GM12878 (cell line): ENCODE data around the gene ANK3. TPM values are rescaled to one million over a fixed set of nuclear protein-coding genes. Genes with fewer than 3 reads are reported as not detected.

Experiments used
- ATAC-seq: fragments of 200-7000 bp; cut with Tn5 transposase; 3 replicates; pipeline ENCODE4 v1.9.1; 2020; ENCODE audit warnings: mild to moderate bottlenecking, moderate library complexity
- BruUV-seq: library from RNA; stranded (reverse); fragments of 400-500 nt; replicated peaks from 2 replicates; lab custom pipeline; 2021; lab: Mats Ljungman, UMichigan
- CTCF ChIA-PET: fragments of 300-600 bp; sonication (Branson Sonifier 250); formaldehyde crosslinking; extraction: SDS; loops from one replicate; lab custom pipeline; 2021; ENCODE audit warnings: inconsistent platforms; lab: Yijun Ruan, JAX
- POLR2A ChIA-PET: fragments of 350-600 bp; formaldehyde crosslinking; extraction: SDS; loops from one replicate; lab custom pipeline; 2021; ENCODE audit warnings: inconsistent platforms; lab: Charles Lee
- RAD21 ChIA-PET: fragments of 300-600 bp; sonication (Branson Sonifier 250); formaldehyde crosslinking; loops from one replicate; lab custom pipeline; 2023; ENCODE audit warnings: antibody characterized with exemption; ENCODE audit not compliant: unreplicated experiment; lab: Charles Lee
- SMC1A ChIA-PET: fragments of 300-600 bp; sonication (Branson Sonifier 250); formaldehyde crosslinking; loops from one replicate; lab custom pipeline; 2023; ENCODE audit not compliant: unreplicated experiment, uncharacterized antibody; lab: Charles Lee
- DNase-seq: peaks from one replicate; pipeline ENCODE4 v3.0.0-alpha.2; 2011; ENCODE audit warnings: low read depth, low spot score
- FAIRE-seq: peaks from 3 replicates; lab custom pipeline; 2011; peaks lifted over from hg19 to GRCh38; lab: Jason Lieb, UNC
- H2AFZ ChIP-seq: 2 replicates; pipeline ENCODE4 v1.6.0; 2011; ENCODE audit warnings: low read depth, low read length, control low read depth; ENCODE audit not compliant: control insufficient read depth
- H3K27ac ChIP-seq: 2 replicates; pipeline ENCODE4 v1.5.1; 2011; ENCODE audit warnings: control low read depth; ENCODE audit not compliant: control insufficient read depth, insufficient read depth
- H3K27me3 ChIP-seq, 2 experiments: replicated peaks in 1 of 2; 2 replicates each; pipeline versions ENCODE4 v1.6.0 to v1.6.1; 2011; ENCODE audit warnings: low read length in 1 of 2; ENCODE audit not compliant: control insufficient read depth in 2 of 2, insufficient read depth in 2 of 2
- H3K36me3 ChIP-seq, 2 experiments: 2 replicates each; pipeline ENCODE4 v1.5.1; 2011; ENCODE audit warnings: low read length in 1 of 2; ENCODE audit not compliant: control insufficient read depth in 2 of 2, insufficient read depth in 2 of 2
- H3K4me1 ChIP-seq: 2 replicates; pipeline ENCODE4 v1.6.1; 2011; ENCODE audit warnings: mild to moderate bottlenecking, low read length, moderate library complexity, mixed read lengths; ENCODE audit not compliant: control insufficient read depth, insufficient read depth
- H3K4me2 ChIP-seq: 2 replicates; pipeline ENCODE4 v1.6.0; 2011; ENCODE audit warnings: control low read depth; ENCODE audit not compliant: control insufficient read depth, insufficient read depth
- H3K4me3 ChIP-seq: fragments of 200-600 bp; sonication (generic); 2 replicates; pipeline ENCODE4 v1.5.1; 2016
- H3K79me2 ChIP-seq: 2 replicates; pipeline ENCODE4 v1.6.0; 2011; ENCODE audit warnings: low read length; ENCODE audit not compliant: control insufficient read depth, insufficient read depth
- H3K9ac ChIP-seq: 2 replicates; pipeline ENCODE4 v1.8.0; 2011; ENCODE audit warnings: low read length, control low read depth, mixed read lengths; ENCODE audit not compliant: control insufficient read depth, insufficient read depth
- H3K9me3 ChIP-seq: replicated peaks from 3 replicates; pipeline ENCODE4 v1.5.1; 2011; ENCODE audit warnings: mild to moderate bottlenecking, low read length; ENCODE audit not compliant: control insufficient read depth, insufficient read depth
- H4K20me1 ChIP-seq: 2 replicates; pipeline ENCODE4 v1.6.0; 2011; ENCODE audit not compliant: control insufficient read depth, insufficient read depth
- EGR1 ChIP-seq, 2 experiments: IDR thresholded peaks; 1 replicate in 1 of 2; 2 replicates in 1 of 2; pipeline ENCODE4 v1.6.1; 2011 to 2012; ENCODE audit warnings: low read depth in 2 of 2, low read length in 2 of 2, borderline replicate concordance in 1 of 2, mild to moderate bottlenecking in 1 of 2, moderate library complexity in 1 of 2
- EZH2 ChIP-seq: IDR thresholded peaks from 2 replicates; pipeline ENCODE4 v1.6.1; 2012; ENCODE audit warnings: low read depth, mild to moderate bottlenecking, control low read depth, inconsistent platforms, low read length, borderline replicate concordance; ENCODE audit not compliant: control insufficient read depth
- HDGF ChIP-seq: fragments of 450-650 bp; IDR thresholded peaks from 2 replicates; pipeline ENCODE4 v1.6.1; 2016; ENCODE audit warnings: antibody characterized with exemption
- KDM1A ChIP-seq: fragments of 200-600 bp; sonication (generic); IDR thresholded peaks from 2 replicates; pipeline ENCODE4 v1.6.1; 2016; ENCODE audit warnings: borderline replicate concordance
- MEF2A ChIP-seq: IDR thresholded peaks from 2 replicates; pipeline ENCODE4 v1.6.1; 2011; ENCODE audit warnings: low read depth, mild to moderate bottlenecking, low read length, moderate library complexity; ENCODE audit not compliant: insufficient read depth
- PAX5 ChIP-seq: IDR thresholded peaks from 2 replicates; pipeline ENCODE4 v1.6.1; 2011; ENCODE audit warnings: low read depth, low read length, borderline replicate concordance
- RAD51 ChIP-seq: fragments of 450-650 bp; IDR thresholded peaks from 2 replicates; pipeline ENCODE4 v1.6.1; 2016; ENCODE audit warnings: moderate library complexity, mild to moderate bottlenecking, inconsistent platforms
- RCOR1 ChIP-seq: conservative IDR thresholded peaks from 2 replicates; pipeline ENCODE4 v1.6.1; 2012; ENCODE audit warnings: low read depth, low read length, improper control_type of control experiment
- SRF ChIP-seq, 2 experiments: IDR thresholded peaks; 2 replicates each; pipeline ENCODE4 v1.6.1; 2011; ENCODE audit warnings: low read depth in 2 of 2, low read length in 2 of 2, mild to moderate bottlenecking in 1 of 2, moderate library complexity in 1 of 2
- STAT3 ChIP-seq: IDR thresholded peaks from 2 replicates; pipeline ENCODE4 v1.6.1; 2011; ENCODE audit warnings: low read depth, low read length, improper control_type of control experiment
- WGBS: methylation state at CpG from one replicate; pipeline ENCODE4 v1.1.6; 2016; ENCODE audit warnings: low lambda C conversion rate; ENCODE audit not compliant: insufficient replicate concordance, insufficient coverage; ENCODE audit errors: missing lambda C conversion rate; 5-methylcytosine and 5-hydroxymethylcytosine counted together
- in situ Hi-C: fragments of 300-500 bp; cut with MboI; formaldehyde crosslinking; loops from 9 replicates; pipeline ENCODE4 v1.14.3; 2018; ENCODE audit warnings: mixed read lengths
- intact Hi-C: fragments of 100-400 bp; cut with micrococcal nuclease; formaldehyde crosslinking; loops from one replicate; pipeline ENCODE4 v1.14.2; 2022; ENCODE audit not compliant: unreplicated experiment
- polyA plus RNA-seq, 11 experiments: library from polyadenylated mRNA; depleted of rRNA in 4 of 11; unstranded in 6 of 11; stranded (reverse) in 5 of 11; fragments of >200 nt; fragmentation: Nextera tagmentation in 4 of 11; fragmentation: Illumina TruSeq in 1 of 11; extraction: Ambion mirVana in 4 of 11; extraction: Trizol in 1 of 11; gene quantifications; 1 replicate in 1 of 11; 2 replicates in 10 of 11; pipeline versions ENCODE4 v1.2.1 to v1.2.3, GENCODE V29; 2011 to 2016; ENCODE audit warnings: inconsistent platforms in 2 of 11, missing spikeins in 2 of 11, low read depth in 1 of 11
- total RNA-seq, 4 experiments: library from RNA; depleted of rRNA in 3 of 4; stranded (reverse); fragments of >200 nt in 3 of 4; fragmentation: Illumina TruSeq in 1 of 4; extraction: Trizol in 1 of 4; gene quantifications; 2 replicates each; pipeline versions ENCODE4 v1.2.1 to v1.2.3, GENCODE V29; 2013 to 2021
- TF ChIP-seq, protein P1 (sequence below): fragments of 450-650 bp; IDR thresholded peaks from 2 replicates; pipeline ENCODE4 v1.6.1; 2018; ENCODE audit warnings: borderline replicate concordance, mild to moderate bottlenecking; ENCODE audit not compliant: partially characterized antibody
- TF ChIP-seq, protein P2 (sequence below): IDR thresholded peaks from 2 replicates; pipeline ENCODE4 v1.6.1; 2012; ENCODE audit warnings: low read depth, low read length, improper control_type of control experiment

The ANK3 gene
- total and polyA plus RNA-seq, 10 of the 15 experiments (the other 5 are each of a cell fraction or from before 2014, with no cell fraction given), result 0.06 to 0.82 (median 0.20) TPM; not detected in 2

DNA sequence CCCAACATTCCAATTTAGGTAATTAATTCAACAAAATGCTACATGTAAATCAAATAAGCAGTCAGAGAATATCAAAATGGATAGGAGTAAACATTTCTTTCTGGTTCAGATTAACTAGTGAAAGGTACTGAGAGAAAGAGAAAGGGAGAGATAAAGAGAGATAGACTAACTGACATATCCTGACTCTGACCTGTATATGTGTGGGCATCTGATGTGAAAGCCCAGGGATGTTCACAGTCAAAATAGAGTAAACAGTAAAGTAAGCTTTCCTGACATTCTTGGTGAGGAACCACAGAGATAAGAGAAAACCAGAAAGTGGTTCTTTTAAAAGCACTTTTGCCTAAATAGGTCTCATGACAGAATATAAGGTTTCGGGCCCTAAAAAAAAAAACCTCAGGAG, 37.5 kb upstream of the ANK3 start:
- no peaks in the 10 kb centered on the region for H3K27me3 ChIP-seq
- no peak overlapping the region for H3K4me3 ChIP-seq
- H3K9me3 ChIP-seq, result no peaks in the 10 kb centered on the region
- H3K27ac ChIP-seq, result no peak overlapping the region
- BruUV-seq, result no TSS peak
- H3K79me2 ChIP-seq, result no peaks in the 10 kb centered on the region
- in situ Hi-C loops (no loop called here), intact Hi-C loops (no loop called here)
- FAIRE-seq (no peak), DNase-seq (no peak)
- ChIA-PET RAD21 (interaction anchor here (1.4 kb wide), 1 partner anchor 188 kb away, joined by 3 read pairs; no protein-coding TSS in a partner anchor), CTCF (interaction anchor here (1.0 to 4.0 kb wide), 6 partner anchors 11 to 189 kb away, joined by 3 to 22 read pairs (median 4); no protein-coding TSS in a partner anchor), POLR2A (no interaction called here), SMC1A (interaction anchor here (0.7 to 4.3 kb wide), 9 partner anchors 7 to 1070 kb away, joined by 3 to 16 read pairs (median 6); no protein-coding TSS in a partner anchor)
- H4K20me1 ChIP-seq, result no peaks in the 10 kb centered on the region
- no peaks in the 10 kb centered on the region for H3K4me1 ChIP-seq
- no peak overlapping the region for H3K9ac ChIP-seq
- H3K4me2 ChIP-seq, result no peak overlapping the region
- H3K36me3 ChIP-seq, result no peaks in the 10 kb centered on the region
- TF ChIP-seq STAT3 (no peak), RCOR1 (no peak), EGR1 (IDR thresholded peaks at IDR 0.05; ENCODE audit: borderline replicate concordance in 1 of 2, low read depth in 2 of 2, low read length in 2 of 2) (no peak), KDM1A (no peak), MEF2A (no peak)
- TF ChIP-seq, all 136 proteins: peak for 0
- 100% methylated on average over 1 of the region's 1 CpG for WGBS
- ATAC-seq, result no peak
- H2AFZ ChIP-seq, result no peak overlapping the region

DNA sequence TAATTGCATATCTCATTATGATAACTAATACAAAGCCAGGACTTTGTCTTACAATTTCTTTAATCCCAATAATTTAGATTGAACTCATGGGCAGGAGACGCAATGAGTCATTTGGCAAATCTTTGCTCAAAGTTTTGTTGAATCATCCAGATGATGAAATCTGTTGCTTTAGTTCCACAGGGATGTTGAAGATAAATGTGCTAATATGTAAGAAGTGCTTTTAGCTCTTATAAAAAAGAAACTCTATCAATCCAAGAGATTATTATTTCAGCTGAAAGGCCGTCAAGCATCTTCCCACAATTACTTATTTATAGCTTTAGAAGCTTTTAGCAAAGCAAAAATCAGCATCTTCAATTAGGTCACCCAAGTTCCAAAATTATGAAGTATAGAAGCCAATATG, 36.8 kb upstream of the ANK3 start:
- SMC1A ChIA-PET, result interaction anchor here (1.1 to 2.6 kb wide), 5 partner anchors 8 to 222 kb away, joined by 3 to 10 read pairs (median 6); no protein-coding TSS in a partner anchor
- H2AFZ ChIP-seq, result no peak overlapping the region
- H3K9ac ChIP-seq, result no peak overlapping the region
- no TSS peak for BruUV-seq
- no peaks in the 10 kb centered on the region for H3K36me3 ChIP-seq
- WGBS, result 57% methylated on average over 2 of the region's 2 CpGs
- no peak for DNase-seq
- no peak overlapping the region for H3K27ac ChIP-seq
- intact Hi-C loops (no loop called here), in situ Hi-C loops (no loop called here)
- POLR2A ChIA-PET, result interaction anchor here (0.6 kb wide), 1 partner anchor 191 kb away, joined by 10 read pairs; no protein-coding TSS in a partner anchor
- CTCF ChIA-PET, result interaction anchor here (0.9 to 4.0 kb wide), 5 partner anchors 12 to 189 kb away, joined by 3 to 22 read pairs (median 4); no protein-coding TSS in a partner anchor
- ATAC-seq, result no peak
- H3K9me3 ChIP-seq, result no peaks in the 10 kb centered on the region
- no peaks in the 10 kb centered on the region for H3K79me2 ChIP-seq
- RAD21 ChIA-PET, result interaction anchor here (1.4 kb wide), 1 partner anchor 188 kb away, joined by 3 read pairs; no protein-coding TSS in a partner anchor
- no peak overlapping the region for H3K4me3 ChIP-seq
- FAIRE-seq, result no peak
- no peaks in the 10 kb centered on the region for H3K27me3 ChIP-seq
- H4K20me1 ChIP-seq, result no peaks in the 10 kb centered on the region
- no peak overlapping the region for H3K4me2 ChIP-seq
- no peaks in the 10 kb centered on the region for H3K4me1 ChIP-seq
- TF ChIP-seq SRF (IDR thresholded peaks at IDR 0.05; ENCODE audit: low read depth in 2 of 2, low read length in 2 of 2) (no peak), EZH2 (no peak), HDGF (no peak), MEF2A (no peak), PAX5 (no peak), RAD51 (no peak)
- TF ChIP-seq, protein P1, sequence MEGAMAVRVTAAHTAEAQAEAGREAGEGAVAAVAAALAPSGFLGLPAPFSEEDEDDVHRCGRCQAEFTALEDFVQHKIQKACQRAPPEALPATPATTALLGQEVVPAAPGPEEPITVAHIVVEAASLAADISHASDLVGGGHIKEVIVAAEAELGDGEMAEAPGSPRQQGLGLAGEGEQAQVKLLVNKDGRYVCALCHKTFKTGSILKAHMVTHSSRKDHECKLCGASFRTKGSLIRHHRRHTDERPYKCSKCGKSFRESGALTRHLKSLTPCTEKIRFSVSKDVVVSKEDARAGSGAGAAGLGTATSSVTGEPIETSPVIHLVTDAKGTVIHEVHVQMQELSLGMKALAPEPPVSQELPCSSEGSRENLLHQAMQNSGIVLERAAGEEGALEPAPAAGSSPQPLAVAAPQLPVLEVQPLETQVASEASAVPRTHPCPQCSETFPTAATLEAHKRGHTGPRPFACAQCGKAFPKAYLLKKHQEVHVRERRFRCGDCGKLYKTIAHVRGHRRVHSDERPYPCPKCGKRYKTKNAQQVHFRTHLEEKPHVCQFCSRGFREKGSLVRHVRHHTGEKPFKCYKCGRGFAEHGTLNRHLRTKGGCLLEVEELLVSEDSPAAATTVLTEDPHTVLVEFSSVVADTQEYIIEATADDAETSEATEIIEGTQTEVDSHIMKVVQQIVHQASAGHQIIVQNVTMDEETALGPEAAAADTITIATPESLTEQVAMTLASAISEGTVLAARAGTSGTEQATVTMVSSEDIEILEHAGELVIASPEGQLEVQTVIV, result no peak
- TF ChIP-seq, protein P2, sequence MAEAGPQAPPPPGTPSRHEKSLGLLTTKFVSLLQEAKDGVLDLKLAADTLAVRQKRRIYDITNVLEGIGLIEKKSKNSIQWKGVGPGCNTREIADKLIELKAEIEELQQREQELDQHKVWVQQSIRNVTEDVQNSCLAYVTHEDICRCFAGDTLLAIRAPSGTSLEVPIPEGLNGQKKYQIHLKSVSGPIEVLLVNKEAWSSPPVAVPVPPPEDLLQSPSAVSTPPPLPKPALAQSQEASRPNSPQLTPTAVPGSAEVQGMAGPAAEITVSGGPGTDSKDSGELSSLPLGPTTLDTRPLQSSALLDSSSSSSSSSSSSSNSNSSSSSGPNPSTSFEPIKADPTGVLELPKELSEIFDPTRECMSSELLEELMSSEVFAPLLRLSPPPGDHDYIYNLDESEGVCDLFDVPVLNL, result no peak
